Gastroesophageal sphincter (tissue), 3 donors: ENCODE measurements around the gene NMUR1.
"Not testable (repeated sequence)": the region's sequence is repeated elsewhere in the genome, so short reads cannot be mapped to it uniquely, and the experiment has no call there.

Experiments used
- POLR2A ChIP-seq, 2 donors: fragments of 450-650 bp; IDR thresholded peaks; one replicate each; pipeline ENCODE4 v1.6.1; 2017; ENCODE audit warnings: antibody characterized with exemption in 2 of 2, mild to moderate bottlenecking in 2 of 2, moderate library complexity in 1 of 2
- POLR2AphosphoS5 ChIP-seq: sonication (generic); formaldehyde crosslinking; IDR thresholded peaks from one replicate; pipeline ENCODE4 v1.6.1; 2017; ENCODE audit warnings: antibody characterized with exemption
- TF ChIP-seq, protein P1 (sequence below), 4 experiments: fragments of 200-600 bp in 2 of 4; fragments of 450-650 bp in 2 of 4; sonication (generic) in 1 of 4; IDR thresholded peaks; one replicate each; pipeline ENCODE4 v1.5.1; 2017 to 2019; ENCODE audit warnings: antibody characterized with exemption in 4 of 4, mild to moderate bottlenecking in 2 of 4, moderate library complexity in 2 of 4

DNA sequence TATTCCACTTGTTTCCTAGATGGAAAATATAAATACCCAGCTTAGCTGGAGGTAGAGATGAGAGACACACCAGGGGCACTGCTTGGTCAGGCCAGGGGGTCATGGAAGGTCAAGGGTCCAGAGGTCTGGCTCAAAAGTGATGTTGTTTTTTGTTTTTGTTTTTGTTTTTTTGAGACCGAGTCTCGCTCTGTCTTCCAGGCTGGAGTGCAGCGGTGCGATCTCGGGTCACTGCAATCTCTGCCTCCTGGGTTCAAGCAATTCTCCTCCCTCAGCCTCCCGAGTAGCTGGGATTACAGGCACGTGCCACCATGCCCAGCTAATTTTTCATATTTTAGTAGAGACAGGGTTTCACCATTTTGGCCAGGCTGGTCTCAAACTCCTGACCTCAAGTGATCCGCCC, 26.3 kb upstream of the NMUR1 start:
- TF ChIP-seq POLR2A (IDR thresholded peaks at IDR 0.05); POLR2AphosphoS5: not testable (repeated sequence)
- TF ChIP-seq, protein P1, sequence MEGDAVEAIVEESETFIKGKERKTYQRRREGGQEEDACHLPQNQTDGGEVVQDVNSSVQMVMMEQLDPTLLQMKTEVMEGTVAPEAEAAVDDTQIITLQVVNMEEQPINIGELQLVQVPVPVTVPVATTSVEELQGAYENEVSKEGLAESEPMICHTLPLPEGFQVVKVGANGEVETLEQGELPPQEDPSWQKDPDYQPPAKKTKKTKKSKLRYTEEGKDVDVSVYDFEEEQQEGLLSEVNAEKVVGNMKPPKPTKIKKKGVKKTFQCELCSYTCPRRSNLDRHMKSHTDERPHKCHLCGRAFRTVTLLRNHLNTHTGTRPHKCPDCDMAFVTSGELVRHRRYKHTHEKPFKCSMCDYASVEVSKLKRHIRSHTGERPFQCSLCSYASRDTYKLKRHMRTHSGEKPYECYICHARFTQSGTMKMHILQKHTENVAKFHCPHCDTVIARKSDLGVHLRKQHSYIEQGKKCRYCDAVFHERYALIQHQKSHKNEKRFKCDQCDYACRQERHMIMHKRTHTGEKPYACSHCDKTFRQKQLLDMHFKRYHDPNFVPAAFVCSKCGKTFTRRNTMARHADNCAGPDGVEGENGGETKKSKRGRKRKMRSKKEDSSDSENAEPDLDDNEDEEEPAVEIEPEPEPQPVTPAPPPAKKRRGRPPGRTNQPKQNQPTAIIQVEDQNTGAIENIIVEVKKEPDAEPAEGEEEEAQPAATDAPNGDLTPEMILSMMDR (IDR thresholded peaks at IDR 0.05), result not testable (repeated sequence)
